Liver (tissue), 9 donors: Measurements from ENCODE around the gene DTNB. TPM values are rescaled to one million over a fixed set of nuclear protein-coding genes. Genes with fewer than 3 reads are reported as not detected.

Source experiments
- DNase-seq: peaks from one replicate; pipeline ENCODE4 v3.0.0-alpha.2; 2017; ENCODE audit warnings: low spot score
- H3K27ac ChIP-seq, 2 donors: one replicate each; pipeline ENCODE4 v1.7.0; 2013; ENCODE audit warnings: inconsistent platforms in 2 of 2, low read length in 2 of 2, control low read depth in 1 of 2, low read depth in 1 of 2, mild to moderate bottlenecking in 1 of 2
- H3K27me3 ChIP-seq, 4 donors: one replicate each; pipeline versions ENCODE4 v1.6.1 to v1.7.0; 2013; ENCODE audit warnings: low read length in 3 of 4, inconsistent platforms in 1 of 4, mild to moderate bottlenecking in 1 of 4, moderate library complexity in 1 of 4; ENCODE audit not compliant: control insufficient read depth in 4 of 4, insufficient read depth in 4 of 4
- H3K36me3 ChIP-seq, 4 donors: one replicate each; pipeline versions ENCODE4 v1.6.1 to v1.7.0; 2013; ENCODE audit warnings: low read length in 3 of 4, mild to moderate bottlenecking in 3 of 4, low read depth in 1 of 4, moderate library complexity in 1 of 4; ENCODE audit not compliant: control insufficient read depth in 4 of 4, insufficient read depth in 3 of 4
- H3K4me1 ChIP-seq, 4 donors: one replicate each; pipeline versions ENCODE4 v1.6.1 to v1.7.0; 2013; ENCODE audit warnings: low read length in 3 of 4, mild to moderate bottlenecking in 3 of 4, moderate library complexity in 1 of 4; ENCODE audit not compliant: control insufficient read depth in 4 of 4, insufficient read depth in 4 of 4
- H3K4me3 ChIP-seq, 3 donors: one replicate each; pipeline versions ENCODE4 v1.6.1 to v1.7.0; 2013; ENCODE audit warnings: low read length in 3 of 3, control low read depth in 1 of 3, low read depth in 1 of 3, mild to moderate bottlenecking in 1 of 3
- H3K9ac ChIP-seq, 2 donors: one replicate each; pipeline ENCODE4 v1.7.0; 2013; ENCODE audit warnings: low read length in 2 of 2, mild to moderate bottlenecking in 2 of 2, moderate library complexity in 2 of 2, control low read depth in 1 of 2, low read depth in 1 of 2
- H3K9me3 ChIP-seq, 4 donors: one replicate each; pipeline versions ENCODE4 v1.6.1 to v1.7.0; 2013; ENCODE audit warnings: low read length in 3 of 4; ENCODE audit not compliant: control insufficient read depth in 4 of 4
- FOXA1 ChIP-seq: IDR thresholded peaks from 2 replicates; pipeline ENCODE4 v1.6.1; 2016; ENCODE audit warnings: antibody characterized with exemption
- FOXA2 ChIP-seq: IDR thresholded peaks from 2 replicates; pipeline ENCODE4 v1.6.1; 2016; ENCODE audit warnings: antibody characterized with exemption
- GABPA ChIP-seq, 2 donors: IDR thresholded peaks in 1 of 2; conservative IDR thresholded peaks in 1 of 2; 2 replicates each; pipeline ENCODE4 v1.6.1; 2016; ENCODE audit warnings: antibody characterized with exemption in 2 of 2, mild to moderate bottlenecking in 1 of 2, moderate library complexity in 1 of 2
- HNF4A ChIP-seq, 2 donors: conservative IDR thresholded peaks; 2 replicates each; pipeline ENCODE4 v1.6.1; 2016; ENCODE audit warnings: antibody characterized with exemption in 2 of 2, mild to moderate bottlenecking in 2 of 2
- JUND ChIP-seq, 2 donors: IDR thresholded peaks; 2 replicates each; pipeline ENCODE4 v1.6.1; 2016; ENCODE audit warnings: antibody characterized with exemption in 2 of 2
- NR2F2 ChIP-seq: IDR thresholded peaks from 2 replicates; pipeline ENCODE4 v1.6.1; 2016; ENCODE audit warnings: antibody characterized with exemption
- RAD21 ChIP-seq, 2 donors: IDR thresholded peaks; 2 replicates each; pipeline ENCODE4 v1.6.1; 2016; ENCODE audit warnings: antibody characterized with exemption in 2 of 2, mild to moderate bottlenecking in 2 of 2
- SP1 ChIP-seq: IDR thresholded peaks from 2 replicates; pipeline ENCODE4 v1.6.1; 2018; ENCODE audit warnings: antibody characterized with exemption, mild to moderate bottlenecking
- TAF1 ChIP-seq: conservative IDR thresholded peaks from 2 replicates; pipeline ENCODE4 v1.6.1; 2016; ENCODE audit warnings: antibody characterized with exemption, mild to moderate bottlenecking
- YY1 ChIP-seq: IDR thresholded peaks from 2 replicates; pipeline ENCODE4 v1.6.1; 2016; ENCODE audit warnings: antibody characterized with exemption, mild to moderate bottlenecking
- WGBS: extraction: QIAGEN DNeasy Blood & Tissue Kit; methylation state at CpG from one replicate; pipeline ENCODE4 v1.1.7; 2013; 5-methylcytosine and 5-hydroxymethylcytosine counted together
- polyA plus RNA-seq, 2 donors: library from polyadenylated mRNA; stranded (reverse) in 1 of 2; unstranded in 1 of 2; fragments of 200-250 nt in 1 of 2; fragments of >200 nt in 1 of 2; fragmentation: Nextera tagmentation in 1 of 2; extraction: Ambion mirVana in 1 of 2; gene quantifications; one replicate each; pipeline versions ENCODE4 v1.2.1 to v1.2.3, GENCODE V29; 2013 to 2015
- total RNA-seq, 2 donors: library from RNA; depleted of rRNA; stranded (reverse); fragments of >200 nt; gene quantifications; one replicate each; pipeline ENCODE4 v1.2.3, GENCODE V29; 2014
- TF ChIP-seq, protein P1 (sequence below): IDR thresholded peaks from 2 replicates; pipeline ENCODE4 v1.6.1; 2016; ENCODE audit warnings: antibody characterized with exemption, mild to moderate bottlenecking
- TF ChIP-seq, protein P2 (sequence below): fragments of 150-350 bp; IDR thresholded peaks from 2 replicates; pipeline ENCODE4 v1.5.1; 2017; ENCODE audit warnings: improper control_type of control experiment, low read depth, low read length; ENCODE audit not compliant: missing input control
- TF ChIP-seq, protein P3 (sequence below): IDR thresholded peaks from 2 replicates; pipeline ENCODE4 v1.6.1; 2016; ENCODE audit warnings: antibody characterized with exemption
- TF ChIP-seq, protein P4 (sequence below): IDR thresholded peaks from 2 replicates; pipeline ENCODE4 v1.6.1; 2016; ENCODE audit warnings: antibody characterized with exemption
- TF ChIP-seq, protein P5 (sequence below): IDR thresholded peaks from 2 replicates; pipeline ENCODE4 v1.6.1; 2016; ENCODE audit warnings: antibody characterized with exemption
- donor health status: healthy.
- donor health status: healthy.
- donor health status: healthy.
- donor health status: healthy.
- donor health status: healthy.

Gene DTNB
- total and polyA plus RNA-seq, 4 donors, result 3.3 to 10.5 (median 6.4) TPM

DNA sequence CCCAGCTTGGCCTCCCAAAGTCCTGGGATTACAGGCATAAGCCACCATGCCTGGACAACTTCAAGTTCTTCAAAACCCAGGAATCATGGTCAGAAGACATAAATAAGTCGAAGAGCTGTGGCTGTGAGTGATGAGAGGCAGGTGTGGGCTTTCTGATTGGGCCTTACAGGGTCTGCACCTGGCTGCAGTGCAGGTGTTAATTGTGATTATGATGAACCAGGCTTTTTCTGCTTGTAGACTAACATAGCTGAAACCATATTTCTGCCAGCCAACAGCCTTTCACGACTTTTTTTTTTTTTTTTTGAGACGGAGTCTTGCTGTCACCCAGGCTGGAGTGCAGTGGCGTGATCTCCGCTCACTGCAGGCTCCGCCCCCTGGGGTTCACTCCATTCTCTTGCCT lies 14.9 kb upstream of the DTNB start (continued):
- TF ChIP-seq, protein P1, sequence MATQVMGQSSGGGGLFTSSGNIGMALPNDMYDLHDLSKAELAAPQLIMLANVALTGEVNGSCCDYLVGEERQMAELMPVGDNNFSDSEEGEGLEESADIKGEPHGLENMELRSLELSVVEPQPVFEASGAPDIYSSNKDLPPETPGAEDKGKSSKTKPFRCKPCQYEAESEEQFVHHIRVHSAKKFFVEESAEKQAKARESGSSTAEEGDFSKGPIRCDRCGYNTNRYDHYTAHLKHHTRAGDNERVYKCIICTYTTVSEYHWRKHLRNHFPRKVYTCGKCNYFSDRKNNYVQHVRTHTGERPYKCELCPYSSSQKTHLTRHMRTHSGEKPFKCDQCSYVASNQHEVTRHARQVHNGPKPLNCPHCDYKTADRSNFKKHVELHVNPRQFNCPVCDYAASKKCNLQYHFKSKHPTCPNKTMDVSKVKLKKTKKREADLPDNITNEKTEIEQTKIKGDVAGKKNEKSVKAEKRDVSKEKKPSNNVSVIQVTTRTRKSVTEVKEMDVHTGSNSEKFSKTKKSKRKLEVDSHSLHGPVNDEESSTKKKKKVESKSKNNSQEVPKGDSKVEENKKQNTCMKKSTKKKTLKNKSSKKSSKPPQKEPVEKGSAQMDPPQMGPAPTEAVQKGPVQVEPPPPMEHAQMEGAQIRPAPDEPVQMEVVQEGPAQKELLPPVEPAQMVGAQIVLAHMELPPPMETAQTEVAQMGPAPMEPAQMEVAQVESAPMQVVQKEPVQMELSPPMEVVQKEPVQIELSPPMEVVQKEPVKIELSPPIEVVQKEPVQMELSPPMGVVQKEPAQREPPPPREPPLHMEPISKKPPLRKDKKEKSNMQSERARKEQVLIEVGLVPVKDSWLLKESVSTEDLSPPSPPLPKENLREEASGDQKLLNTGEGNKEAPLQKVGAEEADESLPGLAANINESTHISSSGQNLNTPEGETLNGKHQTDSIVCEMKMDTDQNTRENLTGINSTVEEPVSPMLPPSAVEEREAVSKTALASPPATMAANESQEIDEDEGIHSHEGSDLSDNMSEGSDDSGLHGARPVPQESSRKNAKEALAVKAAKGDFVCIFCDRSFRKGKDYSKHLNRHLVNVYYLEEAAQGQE, result no peak
- TF ChIP-seq FOXA2, result no peak
- no peak for TF ChIP-seq HNF4A (conservative IDR thresholded peaks at IDR 0.05)
- TF ChIP-seq FOXA1, result no peak
- TF ChIP-seq JUND (IDR thresholded peaks at IDR 0.05), result no peak
- no peak for TF ChIP-seq SP1
- no peak for TF ChIP-seq YY1

DNA sequence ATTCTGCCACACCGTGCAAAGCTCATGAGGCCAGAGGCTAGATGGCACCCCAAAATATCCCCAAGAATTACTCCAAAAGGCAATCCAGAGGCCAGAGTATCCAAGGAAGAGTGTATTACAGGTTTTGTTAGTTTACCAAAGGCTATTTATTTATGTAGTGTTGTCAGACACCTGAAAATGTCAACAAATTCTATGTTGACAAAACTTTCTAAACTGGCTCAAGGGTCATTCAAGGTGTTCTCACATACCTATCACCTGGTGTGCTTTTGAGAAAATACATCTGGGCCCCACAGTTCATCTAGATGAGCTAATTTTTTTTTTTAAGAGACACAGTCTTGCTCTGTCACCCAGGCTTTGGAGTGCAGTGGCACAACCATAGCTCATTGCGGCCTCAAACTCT lies 12.4 kb upstream of the DTNB start:
- 89% methylated on average over 2 of the region's 2 CpGs for WGBS
- TF ChIP-seq NR2F2, result no peak
- TF ChIP-seq RAD21 (IDR thresholded peaks at IDR 0.05), result no peak
- TF ChIP-seq GABPA (IDR thresholded peaks at IDR 0.05 in 1 of 2, conservative IDR thresholded peaks at IDR 0.05 in 1 of 2), result no peak
- no peak for TF ChIP-seq HNF4A (conservative IDR thresholded peaks at IDR 0.05)
- TF ChIP-seq, protein P2, sequence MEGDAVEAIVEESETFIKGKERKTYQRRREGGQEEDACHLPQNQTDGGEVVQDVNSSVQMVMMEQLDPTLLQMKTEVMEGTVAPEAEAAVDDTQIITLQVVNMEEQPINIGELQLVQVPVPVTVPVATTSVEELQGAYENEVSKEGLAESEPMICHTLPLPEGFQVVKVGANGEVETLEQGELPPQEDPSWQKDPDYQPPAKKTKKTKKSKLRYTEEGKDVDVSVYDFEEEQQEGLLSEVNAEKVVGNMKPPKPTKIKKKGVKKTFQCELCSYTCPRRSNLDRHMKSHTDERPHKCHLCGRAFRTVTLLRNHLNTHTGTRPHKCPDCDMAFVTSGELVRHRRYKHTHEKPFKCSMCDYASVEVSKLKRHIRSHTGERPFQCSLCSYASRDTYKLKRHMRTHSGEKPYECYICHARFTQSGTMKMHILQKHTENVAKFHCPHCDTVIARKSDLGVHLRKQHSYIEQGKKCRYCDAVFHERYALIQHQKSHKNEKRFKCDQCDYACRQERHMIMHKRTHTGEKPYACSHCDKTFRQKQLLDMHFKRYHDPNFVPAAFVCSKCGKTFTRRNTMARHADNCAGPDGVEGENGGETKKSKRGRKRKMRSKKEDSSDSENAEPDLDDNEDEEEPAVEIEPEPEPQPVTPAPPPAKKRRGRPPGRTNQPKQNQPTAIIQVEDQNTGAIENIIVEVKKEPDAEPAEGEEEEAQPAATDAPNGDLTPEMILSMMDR, result no peak
- TF ChIP-seq FOXA2, result peak; percentile 56
- H3K27me3 ChIP-seq, result no peaks in the 10 kb centered on the region
- H3K9me3 ChIP-seq, result no peaks in the 10 kb centered on the region
- no peak overlapping the region for H3K9ac ChIP-seq
- no peaks in the 10 kb centered on the region for H3K36me3 ChIP-seq
- H3K4me3 ChIP-seq, result no peak overlapping the region
- H3K27ac ChIP-seq, result no peak overlapping the region
- H3K4me1 ChIP-seq, result peaks cover 0 to 7% (median 0%) of the 10 kb centered on the region in 4 donors
- DNase-seq, result no peak

DNA sequence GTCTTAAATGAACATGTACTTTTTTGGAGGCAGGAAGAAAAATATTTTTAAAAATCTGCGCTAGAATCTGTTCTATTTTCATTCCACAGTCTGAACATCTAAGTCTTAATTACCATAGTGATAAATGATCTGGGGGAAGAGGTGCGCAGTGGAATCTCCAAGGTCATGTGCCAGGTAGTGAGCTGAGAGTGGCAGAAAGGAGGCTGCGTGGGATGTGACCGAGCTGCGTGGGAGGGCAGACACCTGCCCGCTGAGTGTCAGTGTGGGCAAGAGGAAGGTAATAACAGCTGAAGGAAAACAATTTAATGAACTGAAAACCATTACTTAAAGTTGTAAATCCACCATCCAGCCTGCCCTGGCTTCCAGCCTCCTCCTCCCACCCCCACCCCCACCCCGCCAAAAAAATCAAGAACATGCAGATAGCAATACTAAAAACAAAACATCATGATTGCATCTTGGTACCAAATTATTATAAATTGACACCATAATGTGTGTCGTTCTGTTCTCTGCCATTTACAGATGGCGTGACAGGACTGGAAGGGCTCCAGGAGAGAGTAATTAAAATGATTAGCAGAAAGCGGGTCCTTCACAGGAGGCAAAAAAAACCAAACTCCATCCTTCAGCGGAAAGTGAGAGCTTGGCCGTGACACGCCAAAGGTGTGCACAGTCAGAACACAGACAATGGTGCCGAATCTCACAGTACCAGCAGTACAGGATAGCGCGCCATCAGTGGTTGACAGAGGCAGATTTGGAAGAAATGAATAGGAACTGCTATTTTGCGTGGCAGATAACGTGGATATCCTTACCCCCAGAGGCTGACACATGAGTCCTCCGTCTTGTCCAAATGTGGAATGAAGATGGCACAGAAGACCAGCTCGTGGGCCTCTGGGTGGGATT lies 11.4 kb upstream of the DTNB start:
- H3K27me3 ChIP-seq, result no peaks in the 10 kb centered on the region
- H3K4me1 ChIP-seq, result peaks cover 0 to 7% (median 0%) of the 10 kb centered on the region in 4 donors
- no peak overlapping the region for H3K9ac ChIP-seq
- H3K4me3 ChIP-seq, result no peak overlapping the region
- no peaks in the 10 kb centered on the region for H3K9me3 ChIP-seq
- 91% methylated on average over 20 of the region's 20 CpGs for WGBS
- DNase-seq, result no peak
- no peak overlapping the region for H3K27ac ChIP-seq
- no peaks in the 10 kb centered on the region for H3K36me3 ChIP-seq
- TF ChIP-seq SP1 (no peak), HNF4A (conservative IDR thresholded peaks at IDR 0.05) (no peak), FOXA1 (no peak), GABPA (IDR thresholded peaks at IDR 0.05 in 1 of 2, conservative IDR thresholded peaks at IDR 0.05 in 1 of 2) (no peak), FOXA2 (no peak), TAF1 (no peak)
- TF ChIP-seq, protein P3, sequence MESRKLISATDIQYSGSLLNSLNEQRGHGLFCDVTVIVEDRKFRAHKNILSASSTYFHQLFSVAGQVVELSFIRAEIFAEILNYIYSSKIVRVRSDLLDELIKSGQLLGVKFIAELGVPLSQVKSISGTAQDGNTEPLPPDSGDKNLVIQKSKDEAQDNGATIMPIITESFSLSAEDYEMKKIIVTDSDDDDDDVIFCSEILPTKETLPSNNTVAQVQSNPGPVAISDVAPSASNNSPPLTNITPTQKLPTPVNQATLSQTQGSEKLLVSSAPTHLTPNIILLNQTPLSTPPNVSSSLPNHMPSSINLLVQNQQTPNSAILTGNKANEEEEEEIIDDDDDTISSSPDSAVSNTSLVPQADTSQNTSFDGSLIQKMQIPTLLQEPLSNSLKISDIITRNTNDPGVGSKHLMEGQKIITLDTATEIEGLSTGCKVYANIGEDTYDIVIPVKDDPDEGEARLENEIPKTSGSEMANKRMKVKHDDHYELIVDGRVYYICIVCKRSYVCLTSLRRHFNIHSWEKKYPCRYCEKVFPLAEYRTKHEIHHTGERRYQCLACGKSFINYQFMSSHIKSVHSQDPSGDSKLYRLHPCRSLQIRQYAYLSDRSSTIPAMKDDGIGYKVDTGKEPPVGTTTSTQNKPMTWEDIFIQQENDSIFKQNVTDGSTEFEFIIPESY, result no peak
- TF ChIP-seq, protein P4, sequence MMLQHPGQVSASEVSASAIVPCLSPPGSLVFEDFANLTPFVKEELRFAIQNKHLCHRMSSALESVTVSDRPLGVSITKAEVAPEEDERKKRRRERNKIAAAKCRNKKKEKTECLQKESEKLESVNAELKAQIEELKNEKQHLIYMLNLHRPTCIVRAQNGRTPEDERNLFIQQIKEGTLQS, result no peak
- TF ChIP-seq, protein P1, result no peak
- TF ChIP-seq, protein P5, sequence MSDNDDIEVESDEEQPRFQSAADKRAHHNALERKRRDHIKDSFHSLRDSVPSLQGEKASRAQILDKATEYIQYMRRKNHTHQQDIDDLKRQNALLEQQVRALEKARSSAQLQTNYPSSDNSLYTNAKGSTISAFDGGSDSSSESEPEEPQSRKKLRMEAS, result no peak
